ENCODE measurements around the gene SPO11. TPM values are rescaled to one million over a fixed set of nuclear protein-coding genes. Genes with fewer than 3 reads are reported as not detected.

The SPO11 gene
- total and polyA plus RNA-seq, 2 of the 8 experiments (the other 6 are each of a cell fraction or from before 2014, with no cell fraction given): not detected

DNA sequence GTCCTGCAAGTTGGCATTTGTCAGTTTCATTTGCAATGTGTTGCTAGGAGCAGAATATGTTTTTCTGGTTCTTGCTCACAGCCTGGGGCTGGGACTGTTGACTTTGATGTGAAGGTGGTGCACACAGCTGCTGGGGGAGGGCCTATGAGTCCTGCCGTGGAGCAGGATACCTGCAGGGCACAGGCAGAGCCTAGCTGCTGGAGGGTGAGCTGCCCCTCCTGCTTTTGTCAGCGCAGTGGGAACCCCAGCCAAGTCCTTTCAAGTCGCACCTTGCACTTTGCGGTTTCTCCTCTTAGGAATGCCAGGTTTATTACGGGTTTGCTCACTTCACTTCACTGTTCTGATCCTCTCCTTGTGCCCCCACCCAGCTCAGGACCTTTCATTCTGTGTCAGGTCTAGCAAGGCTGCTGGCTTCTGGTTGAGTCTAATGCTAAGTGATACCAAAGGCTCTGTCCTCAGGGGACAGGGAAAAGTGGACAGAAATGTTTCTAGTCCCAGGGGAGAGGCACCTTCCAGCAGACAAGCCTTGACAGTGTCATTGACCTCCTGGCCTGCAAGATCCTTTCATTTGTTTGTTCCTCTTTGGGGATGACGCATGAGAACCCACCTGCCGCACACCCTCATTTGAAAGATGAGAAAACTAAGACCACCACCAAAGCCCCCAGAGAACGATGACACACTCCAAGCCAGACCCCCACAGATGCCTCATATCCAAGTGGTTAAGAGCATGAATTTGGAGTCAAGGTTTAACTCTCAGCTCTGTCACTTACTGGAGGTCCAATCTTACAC is 2.7 kb upstream of the SPO11 start (continued):
- TF ChIP-seq, protein P1, sequence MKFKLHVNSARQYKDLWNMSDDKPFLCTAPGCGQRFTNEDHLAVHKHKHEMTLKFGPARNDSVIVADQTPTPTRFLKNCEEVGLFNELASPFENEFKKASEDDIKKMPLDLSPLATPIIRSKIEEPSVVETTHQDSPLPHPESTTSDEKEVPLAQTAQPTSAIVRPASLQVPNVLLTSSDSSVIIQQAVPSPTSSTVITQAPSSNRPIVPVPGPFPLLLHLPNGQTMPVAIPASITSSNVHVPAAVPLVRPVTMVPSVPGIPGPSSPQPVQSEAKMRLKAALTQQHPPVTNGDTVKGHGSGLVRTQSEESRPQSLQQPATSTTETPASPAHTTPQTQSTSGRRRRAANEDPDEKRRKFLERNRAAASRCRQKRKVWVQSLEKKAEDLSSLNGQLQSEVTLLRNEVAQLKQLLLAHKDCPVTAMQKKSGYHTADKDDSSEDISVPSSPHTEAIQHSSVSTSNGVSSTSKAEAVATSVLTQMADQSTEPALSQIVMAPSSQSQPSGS (IDR thresholded peaks at IDR 0.05; ENCODE audit: low read length): no peak

All from H1 (cell line).